Retina (tissue), 1 donor: ENCODE measurements around the gene CYP2C19.
"Not testable (repeated sequence)": the region's sequence is repeated elsewhere in the genome, so short reads cannot be mapped to it uniquely, and the experiment has no call there.

ENCODE experiments used
- DNase-seq: peaks from one replicate; pipeline ENCODE4 v3.0.0-alpha.2; 2016

Gene CYP2C19

DNA sequence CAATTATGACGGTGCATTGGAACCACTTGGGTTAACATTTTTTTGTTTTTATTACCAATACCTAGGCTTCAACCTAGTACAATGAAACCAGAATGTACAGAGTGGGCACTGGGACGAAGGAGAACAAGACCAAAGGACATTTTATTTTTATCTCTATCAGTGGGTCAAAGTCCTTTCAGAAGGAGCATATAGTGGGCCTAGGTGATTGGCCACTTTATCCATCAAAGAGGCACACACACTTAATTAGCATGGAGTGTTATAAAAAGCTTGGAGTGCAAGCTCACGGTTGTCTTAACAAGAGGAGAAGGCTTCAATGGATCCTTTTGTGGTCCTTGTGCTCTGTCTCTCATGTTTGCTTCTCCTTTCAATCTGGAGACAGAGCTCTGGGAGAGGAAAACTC is at the start of gene CYP2C19:
Gene CYP2C19, plus strand, starts transcription at position 289 of the 400 bp plus-strand sequence. Its CDS starts 25 bp downstream, at position 314.
- no peak for DNase-seq

DNA sequence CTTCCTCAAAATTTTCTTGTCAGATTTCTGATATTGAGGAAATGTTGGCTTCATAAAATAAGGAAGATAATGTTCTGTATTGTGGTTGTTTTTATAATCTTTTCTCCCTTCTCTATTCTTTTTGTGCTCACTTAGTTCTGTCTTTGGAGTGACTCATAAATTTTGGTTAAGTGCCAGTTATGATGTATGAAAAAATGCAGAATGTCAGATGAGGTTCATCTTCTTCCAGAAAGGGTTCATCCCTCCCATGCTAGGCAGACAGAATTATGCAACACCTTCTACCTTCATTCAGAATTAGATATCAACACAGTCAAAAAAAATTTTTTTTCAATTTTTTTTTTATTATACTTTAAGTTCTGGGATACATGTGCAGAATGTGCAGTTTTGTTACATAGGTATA is 36.6 kb upstream of the CYP2C19 start:
- no peak for DNase-seq

DNA sequence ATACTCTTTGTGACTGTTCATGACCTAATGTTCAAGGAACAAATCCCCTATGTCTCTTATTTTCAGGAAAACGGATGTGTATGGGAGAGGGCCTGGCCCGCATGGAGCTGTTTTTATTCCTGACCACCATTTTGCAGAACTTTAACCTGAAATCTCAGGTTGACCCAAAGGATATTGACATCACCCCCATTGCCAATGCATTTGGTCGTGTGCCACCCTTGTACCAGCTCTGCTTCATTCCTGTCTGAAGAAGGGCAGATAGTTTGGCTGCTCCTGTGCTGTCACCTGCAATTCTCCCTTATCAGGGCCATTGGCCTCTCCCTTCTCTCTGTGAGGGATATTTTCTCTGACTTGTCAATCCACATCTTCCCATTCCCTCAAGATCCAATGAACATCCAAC is 27.3 kb upstream of the CYP2C19 start:
- no peak for DNase-seq

DNA sequence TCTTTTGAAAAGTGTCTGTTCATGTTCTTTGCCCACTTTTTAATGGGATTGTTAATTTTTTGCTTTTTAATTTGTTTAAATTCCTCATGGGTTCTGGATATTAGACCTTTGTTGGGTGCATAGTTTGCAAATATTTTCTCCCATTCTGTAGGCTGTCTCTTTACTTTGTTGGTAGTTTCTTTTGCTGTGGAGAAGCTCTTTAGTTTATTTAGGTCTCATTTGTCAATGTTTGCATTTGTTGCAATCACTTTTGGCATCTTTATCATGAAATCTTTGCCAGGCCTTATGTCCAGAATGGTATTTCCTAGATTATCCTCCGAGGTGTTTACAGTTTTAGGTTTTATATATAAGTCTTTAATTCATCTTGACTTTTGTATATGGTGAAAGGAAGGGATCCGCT is 23.9 kb upstream of the CYP2C19 start:
- DNase-seq = no peak

DNA sequence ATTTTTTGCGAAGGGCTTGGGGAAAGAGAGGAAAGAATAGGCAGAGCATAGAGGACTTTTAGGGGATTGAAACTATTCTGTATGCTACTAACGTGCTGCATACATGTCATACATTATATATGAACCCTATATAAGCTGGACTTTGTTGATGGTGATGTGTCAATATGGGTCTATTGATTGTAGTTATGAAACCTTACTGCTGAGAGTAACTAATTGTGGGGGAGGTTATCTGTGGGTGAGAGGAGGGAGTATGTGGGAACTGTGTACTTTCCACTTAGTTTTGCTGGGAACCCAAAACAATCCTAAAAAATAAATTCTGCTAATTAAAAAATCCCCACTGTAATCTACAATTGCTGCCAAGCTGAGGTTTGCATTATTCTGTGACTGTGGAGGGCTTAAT is 15.3 kb upstream of the CYP2C19 start:
- DNase-seq = no peak

DNA sequence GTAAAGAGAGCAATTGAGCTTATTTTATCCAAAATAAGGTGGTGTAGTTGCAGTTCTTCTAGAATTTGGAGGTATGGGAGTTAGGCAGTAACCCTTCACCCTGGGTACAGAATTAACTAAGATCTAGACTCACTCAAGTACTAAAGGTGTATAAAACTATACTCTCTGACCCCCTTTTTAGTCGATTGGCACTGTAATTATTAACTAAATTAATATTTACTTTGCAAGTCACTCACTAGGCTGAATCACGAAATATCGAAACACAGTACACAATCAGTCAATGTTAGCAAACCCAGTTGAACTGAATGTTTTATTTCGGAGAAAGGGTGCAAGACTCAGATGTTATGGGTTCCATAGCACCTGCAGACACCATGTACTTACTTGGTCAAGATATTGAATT is 14.6 kb upstream of the CYP2C19 start:
- DNase-seq = no peak

DNA sequence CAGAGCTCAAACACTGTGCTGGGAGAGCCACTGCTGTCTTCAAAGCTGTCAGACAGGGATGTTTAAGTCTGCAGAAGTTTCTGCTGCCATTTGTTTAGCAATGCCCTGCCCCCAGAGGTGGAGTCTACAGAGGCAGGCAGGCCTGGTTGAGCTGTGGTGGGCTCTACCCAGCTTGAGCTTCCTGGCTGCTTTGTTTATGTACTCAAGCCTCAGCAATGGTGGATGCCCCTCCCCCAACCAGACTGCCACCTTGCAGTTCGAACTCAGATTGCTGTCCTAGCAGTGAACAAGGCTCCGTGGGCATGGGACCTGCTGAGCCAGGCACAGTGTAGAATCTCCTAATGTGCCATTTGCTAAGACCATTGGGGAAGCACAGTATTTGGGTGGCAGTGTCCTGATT is 4.6 kb upstream of the CYP2C19 start:
- DNase-seq = no peak

DNA sequence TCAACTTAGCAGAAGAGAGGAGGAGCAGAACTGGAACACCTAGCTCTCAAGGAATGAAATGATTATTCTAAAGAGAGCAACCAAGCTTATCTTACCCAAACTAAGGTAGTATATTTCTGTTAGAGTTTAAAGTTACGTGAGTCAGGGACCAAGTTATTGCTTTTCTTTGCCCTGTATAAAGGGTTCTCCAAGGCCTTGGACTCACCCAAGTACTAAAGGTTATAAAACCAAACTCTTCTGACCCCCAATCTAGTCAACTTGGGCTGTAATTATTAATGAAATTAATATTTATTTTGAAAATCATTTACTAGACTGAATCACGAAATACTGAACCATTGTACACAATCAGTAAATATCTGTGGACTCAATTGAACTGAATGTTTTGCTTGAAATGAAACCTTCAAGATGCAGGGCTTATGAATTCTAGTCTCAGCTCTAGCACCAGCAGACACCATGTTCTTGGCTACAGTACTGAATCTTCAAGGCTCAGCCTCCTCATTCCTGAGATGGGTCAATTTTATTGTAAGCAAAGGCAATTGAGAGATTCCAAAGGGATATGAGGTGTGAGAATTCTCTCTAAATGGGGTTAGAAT is 1.8 kb upstream of the CYP2C19 start:
- DNase-seq = no peak

DNA sequence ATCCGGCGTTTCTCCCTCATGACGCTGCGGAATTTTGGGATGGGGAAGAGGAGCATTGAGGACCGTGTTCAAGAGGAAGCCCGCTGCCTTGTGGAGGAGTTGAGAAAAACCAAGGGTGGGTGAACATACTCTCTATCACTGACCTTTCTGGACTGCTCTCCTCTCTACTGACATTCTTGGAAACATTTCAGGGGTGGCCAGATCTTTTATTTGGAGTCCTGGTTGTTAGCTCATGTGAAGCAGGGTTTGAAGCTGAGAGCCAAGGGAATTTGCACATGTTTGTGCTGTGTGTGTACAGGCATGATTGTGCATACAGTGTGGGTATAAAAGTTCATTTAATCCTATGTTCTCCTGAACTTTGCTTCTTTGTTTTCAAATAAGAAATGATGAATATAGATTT is 12.9 kb downstream of the CYP2C19 start:
- not testable (repeated sequence) for DNase-seq

DNA sequence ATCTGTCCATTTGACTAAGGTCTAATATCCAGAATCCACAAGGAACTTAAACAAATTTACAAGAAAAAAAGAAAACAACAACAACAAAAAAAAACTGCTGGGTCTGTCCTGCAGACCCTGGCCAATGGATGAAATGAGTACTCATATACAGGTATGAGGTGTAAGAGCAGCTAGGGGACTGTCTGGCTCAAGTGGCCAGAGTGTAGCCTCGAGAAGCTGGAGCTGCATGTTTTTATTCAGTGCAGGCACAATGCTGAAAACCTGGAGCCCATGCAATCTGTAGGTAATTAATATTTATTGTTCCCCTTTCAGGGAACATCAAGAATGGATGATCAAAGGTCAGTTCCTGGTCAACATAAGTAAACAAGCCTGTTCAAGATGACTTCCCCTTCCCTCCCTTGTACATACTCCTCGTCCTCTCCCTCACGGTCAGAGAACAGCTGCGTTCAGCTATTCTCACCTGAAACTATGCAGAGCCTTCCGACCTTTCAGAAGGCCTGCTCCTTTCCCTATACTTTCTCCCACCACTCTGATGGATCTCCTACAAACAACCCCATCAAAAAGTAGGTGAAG is 15.5 kb downstream of the CYP2C19 start:
- DNase-seq = no peak

DNA sequence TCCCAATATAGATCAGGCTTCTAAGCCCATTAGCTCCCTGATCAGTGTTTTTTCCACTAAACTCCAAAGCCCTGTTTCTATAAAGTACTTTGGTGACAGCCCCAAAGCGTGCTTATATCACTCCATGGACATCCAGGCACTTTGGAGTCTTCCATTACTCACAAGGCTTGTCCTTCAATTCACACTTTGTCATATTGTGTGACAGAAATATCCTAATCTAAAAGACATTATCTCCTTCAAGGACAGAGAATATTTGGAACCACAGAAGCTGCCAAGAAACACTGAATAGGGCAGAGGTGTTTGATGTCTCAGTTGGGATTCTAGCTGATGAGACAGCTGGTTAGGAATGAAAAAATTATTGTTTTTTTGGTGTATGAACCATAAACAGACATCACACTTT is 18.4 kb downstream of the CYP2C19 start:
- no peak for DNase-seq

DNA sequence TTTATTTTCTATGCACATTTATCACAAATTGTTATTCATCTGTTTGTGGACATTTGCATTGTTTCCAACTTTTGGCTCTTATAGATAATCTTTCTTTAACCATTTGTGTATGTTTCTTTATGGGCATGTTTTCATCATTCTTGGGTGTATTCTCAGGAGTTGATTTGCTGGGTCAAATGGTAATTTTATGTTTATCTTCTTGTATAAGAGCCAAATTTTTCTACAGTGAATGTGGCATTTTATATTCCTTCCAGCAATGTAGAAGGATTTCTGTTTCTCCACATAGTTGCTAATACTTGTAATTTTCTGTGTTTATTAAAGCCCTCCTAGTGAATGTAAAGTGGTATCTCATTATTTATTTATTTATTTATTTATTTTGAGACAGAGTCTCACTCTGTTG is 21.8 kb downstream of the CYP2C19 start:
- no peak for DNase-seq

DNA sequence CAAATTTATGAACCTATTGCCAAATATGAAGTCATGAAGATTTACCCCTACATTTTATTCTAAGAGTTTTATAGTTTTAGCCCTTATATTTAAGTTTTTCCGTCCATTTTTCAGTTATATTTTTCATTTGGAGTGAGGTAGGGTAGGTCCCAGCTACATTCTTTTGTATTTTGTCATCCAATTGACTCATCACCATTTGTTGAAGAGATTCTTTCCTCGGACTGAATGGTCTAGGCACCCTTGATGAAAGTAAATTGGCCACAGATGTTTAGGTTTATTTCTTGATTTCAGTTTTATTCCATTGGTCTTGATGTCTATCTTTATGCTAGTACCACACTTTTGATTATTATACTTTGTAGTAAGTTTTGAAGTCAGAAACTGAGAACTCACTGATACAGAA is 22.7 kb downstream of the CYP2C19 start:
- DNase-seq = no peak

DNA sequence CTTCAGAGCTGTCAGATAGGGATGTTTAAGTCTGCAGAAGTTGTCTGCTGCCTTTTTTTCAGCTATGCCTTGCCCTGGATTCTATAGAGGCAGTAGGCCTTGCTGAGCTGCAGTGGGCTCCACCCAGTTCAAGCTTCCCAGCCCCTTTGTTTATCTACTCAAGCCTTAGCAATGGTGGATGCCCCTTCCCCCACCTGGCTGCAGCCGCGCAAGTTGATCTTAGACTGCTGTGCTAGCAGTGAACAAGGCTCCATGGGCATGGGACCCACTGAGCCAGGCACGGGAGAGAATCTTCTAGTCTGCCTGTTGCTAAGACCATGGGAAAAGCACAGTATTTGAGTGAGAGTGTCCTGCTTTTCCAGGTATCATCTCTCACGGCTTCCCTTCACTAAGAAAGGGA is 38.1 kb downstream of the CYP2C19 start:
- DNase-seq = not testable (repeated sequence)

DNA sequence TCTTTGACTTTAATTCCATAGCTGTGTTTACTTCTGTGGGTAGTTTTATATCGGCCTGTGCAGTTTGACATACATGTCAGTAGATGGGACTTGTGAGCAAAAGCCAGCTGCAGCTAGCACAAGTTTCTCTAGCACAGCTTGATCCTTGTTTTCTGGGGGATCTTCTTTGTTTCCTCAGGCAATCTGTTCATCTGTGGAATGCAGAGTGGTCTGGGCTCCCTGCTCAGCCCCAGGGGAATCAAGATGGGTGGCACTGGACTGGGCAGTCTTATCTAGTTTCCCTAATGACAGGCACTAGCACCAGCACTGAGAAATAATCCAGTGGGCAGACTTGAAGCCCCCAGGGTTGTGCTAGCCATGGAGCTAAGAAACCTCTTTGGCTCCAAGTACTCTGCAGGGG is 40.8 kb downstream of the CYP2C19 start:
- no peak for DNase-seq

DNA sequence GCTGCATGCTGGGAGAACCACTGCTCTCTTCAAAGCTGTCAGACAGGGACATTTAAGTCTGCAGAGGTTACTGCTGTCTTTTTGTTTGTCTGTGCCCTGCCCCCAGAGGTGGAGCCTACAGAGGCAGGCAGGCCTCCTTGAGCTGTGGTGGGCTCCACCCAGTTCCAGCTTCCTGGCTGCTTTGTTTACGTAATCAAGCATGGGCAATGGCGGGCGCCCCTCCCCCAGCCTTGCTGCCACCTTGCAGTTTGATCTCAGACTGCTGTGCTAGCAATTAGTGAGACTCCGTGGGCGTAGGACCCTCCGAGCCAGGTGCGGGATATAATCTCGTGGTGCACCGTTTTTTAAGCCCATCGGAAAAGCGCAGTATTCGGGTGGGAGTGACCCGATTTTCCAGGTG is 67.5 kb downstream of the CYP2C19 start:
- DNase-seq = not testable (repeated sequence)

DNA sequence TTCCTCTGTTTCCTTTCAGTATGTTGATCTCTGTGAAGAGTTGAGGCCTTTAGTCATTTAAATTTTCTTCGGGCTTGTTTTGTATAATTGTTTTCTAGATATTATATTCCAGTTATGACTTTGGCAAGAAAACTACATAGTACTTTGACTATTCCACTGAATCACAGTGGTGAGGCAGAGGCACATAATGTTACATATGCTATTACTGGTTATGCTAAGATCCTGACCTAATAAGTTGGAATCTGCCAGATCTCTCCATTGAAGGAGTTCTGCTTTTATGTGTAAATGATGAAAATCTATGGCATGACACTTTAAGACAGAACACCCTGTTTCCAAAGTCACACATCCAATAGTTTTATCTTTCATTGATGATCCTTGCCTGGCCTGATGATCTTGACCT is 83.7 kb downstream of the CYP2C19 start:
- no peak for DNase-seq

DNA sequence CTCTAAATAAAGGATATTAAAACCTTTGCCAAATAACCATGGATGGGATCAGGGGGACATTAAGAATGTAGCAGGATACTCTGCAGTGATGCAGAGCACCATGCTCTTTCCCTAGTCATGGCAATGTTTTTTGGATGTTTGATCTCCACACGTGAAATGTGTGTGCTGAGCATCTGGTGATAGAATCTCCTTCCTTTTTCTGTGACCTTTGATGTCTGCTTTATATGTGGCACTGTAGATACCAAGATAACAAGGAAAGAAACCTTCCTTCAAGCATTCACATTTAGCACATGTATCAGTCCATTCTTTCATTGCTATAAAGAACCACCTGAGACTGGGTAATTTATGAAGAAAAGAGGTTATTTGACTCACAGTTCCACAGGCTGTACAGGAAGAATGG is 88.3 kb downstream of the CYP2C19 start:
- DNase-seq = no peak

DNA sequence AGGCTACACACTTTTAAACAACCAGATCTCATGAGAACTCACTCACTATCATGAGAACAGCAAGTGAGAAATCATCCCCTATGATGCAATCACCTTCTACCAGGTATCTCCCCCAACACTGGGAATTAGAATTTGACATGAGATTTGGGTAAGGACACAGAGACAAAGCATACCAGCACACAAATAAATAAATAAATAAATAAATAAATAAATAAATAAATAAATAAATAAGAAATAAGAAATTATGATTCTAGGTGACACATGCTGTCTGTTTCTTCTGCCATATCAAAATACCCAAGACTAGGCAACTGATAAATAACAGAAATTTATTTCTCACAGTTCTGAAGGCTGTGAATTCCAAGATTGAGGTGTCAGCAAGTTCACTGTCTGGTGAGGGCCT is 88.8 kb downstream of the CYP2C19 start:
- DNase-seq = no peak

DNA sequence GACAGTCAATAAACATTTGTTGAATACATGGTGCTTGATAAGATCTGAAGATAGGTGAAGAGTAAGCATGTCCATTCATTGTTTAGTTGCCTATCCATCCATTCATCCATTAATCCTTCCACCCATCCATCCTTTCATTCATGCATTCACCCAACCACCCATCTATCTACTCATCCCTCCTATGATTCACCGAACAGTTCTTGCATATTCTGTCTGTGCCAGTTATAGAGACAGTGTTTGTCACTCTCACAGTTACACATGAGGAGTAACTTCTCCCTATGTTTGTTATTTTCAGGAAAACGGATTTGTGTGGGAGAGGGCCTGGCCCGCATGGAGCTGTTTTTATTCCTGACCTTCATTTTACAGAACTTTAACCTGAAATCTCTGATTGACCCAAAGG is 90.0 kb downstream of the CYP2C19 start:
- DNase-seq = no peak

DNA sequence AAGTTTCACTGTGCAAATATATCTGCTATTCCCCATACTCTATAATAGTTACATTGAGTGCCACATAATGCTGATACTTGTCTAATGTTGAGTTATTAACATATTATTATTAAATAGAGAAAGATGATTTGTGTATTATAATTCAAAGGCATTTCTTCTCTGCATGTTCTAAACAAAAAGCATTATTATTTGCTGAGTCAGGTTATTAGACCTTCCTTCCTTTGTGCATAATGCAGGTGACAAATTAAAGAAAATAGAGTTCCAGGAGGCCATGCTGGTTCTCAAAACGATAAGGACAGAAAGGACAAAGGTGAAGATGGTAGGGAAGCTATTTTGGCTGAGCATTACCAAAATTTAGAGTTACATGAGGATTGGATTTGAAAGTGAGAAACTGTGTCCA is 90.6 kb downstream of the CYP2C19 start:
- DNase-seq = no peak

DNA sequence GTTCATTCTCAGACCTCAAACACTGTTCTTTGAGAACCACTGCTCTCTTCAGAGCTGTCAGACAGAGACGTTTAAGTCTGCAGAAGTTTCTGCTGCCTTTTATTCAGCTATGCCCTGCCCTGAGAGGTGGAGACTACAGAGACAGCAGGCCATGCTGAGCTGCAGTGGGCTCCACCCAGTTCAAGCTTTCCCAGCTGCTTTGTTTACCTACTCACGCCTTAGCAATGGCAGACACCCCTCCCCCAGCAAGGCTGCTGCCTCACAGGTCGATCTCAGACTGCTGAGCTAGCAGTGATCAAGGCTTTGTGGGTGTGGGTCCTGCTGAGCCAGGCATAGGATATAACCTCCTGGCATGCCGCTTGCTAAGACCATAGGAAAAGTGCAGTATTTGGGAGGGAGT is 95.5 kb downstream of the CYP2C19 start:
- DNase-seq = no peak

DNA sequence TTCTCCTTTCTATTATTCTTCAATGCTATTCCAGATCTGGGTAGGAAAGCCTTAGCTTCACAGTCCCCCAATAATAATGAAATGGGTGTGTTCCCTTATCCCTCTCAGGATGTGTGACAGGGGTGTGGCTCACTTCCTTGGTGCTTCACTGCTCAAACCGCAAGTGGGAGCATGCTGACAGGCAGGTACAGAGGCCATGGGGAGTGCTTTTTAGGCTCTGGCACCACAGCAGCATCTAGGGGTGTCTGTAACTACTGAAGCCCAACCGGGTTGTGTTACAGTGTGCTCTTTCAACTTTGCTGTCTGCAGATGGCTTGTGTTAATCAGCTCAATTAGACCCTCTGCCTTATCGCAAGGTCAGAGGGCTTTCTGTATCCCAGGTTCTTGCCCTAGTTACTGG is 96.6 kb downstream of the CYP2C19 start:
- no peak for DNase-seq

DNA sequence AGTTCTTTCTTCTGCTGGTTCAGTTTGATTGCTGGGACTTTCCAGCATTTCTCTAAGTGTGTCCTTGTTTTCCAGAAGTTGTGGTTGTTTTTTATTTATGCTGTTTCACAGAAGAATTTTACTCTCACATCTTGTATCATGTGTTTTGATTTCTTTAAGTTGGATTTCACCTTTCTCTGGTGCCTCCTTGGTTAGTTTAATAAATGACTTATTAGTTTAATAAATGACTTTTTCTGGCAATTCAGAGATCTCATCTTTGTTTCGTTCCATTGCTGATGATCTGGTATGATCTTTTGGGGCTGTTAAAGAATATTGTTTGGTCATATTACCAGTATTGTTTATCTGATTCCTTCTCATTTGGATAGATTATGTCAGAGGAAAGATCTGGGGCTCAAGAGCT is 116.2 kb downstream of the CYP2C19 start:
- DNase-seq = no peak

DNA sequence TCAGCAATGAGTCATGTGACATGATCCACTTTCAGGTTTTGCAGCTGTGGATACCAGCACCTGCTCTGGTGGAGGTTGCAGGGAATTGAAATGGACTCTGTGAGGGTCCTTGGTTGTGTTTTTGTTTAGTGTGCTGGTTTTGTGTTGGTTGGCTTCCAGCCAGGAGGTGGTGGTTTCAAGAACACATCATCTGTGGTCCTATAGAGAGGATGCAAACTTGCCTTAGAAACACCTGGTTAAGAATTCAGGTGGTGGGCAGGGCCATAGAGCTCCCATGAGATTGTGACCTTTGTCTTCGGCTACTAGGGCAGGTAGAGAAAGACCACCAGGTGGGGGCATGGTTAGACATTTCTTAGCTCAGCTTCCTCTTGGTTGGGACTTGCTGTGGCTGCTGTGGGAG is 116.7 kb downstream of the CYP2C19 start:
- DNase-seq = no peak
